ENCODE measurements around the gene SLC5A9.
A peak's percentile ranks its signal among the peaks of the same experiment; 100 is the strongest.
"Not testable (repeated sequence)": the region's sequence is repeated elsewhere in the genome, so short reads cannot be mapped to it uniquely, and the experiment has no call there.

The SLC5A9 gene

DNA sequence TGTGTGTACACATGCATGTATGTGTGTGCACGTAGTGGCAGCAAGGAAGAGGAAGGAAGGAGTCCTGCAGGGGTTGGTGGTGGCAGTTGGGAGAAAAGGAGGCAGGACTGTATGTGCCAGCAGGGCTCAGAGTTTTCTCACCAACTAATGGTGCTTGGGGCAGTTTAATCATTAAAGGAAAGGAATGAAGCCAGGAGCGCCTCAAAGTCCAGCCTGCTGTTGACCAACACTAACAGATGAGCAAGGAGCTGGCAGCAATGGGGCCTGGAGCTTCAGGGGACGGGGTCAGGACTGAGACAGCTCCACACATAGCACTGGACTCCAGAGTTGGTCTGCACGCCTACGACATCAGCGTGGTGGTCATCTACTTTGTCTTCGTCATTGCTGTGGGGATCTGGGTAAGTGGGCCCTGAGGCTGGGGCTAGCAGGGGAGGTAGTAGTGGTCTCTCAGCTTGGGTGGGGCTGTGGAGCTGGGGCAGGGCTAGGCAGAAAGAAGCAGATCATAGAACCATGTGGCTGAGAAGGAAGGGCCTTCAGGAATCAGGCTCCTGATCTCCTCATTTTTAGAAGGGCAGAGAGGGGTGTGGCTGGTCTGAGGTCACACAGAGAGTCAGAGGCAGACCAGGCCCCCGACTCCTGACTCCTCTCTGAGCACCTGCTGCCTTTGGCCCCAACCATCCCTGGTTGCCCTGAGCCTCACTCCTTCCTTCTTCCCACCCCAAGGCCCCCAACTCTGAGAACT lies at the start of gene SLC5A9:
TSS of gene SLC5A9 (plus strand) at position 216 of the 742 bp plus-strand sequence. CDS start at position 237, 21 bp downstream.
- DNase-seq (ENCODE audit: low read depth): no peak

DNA sequence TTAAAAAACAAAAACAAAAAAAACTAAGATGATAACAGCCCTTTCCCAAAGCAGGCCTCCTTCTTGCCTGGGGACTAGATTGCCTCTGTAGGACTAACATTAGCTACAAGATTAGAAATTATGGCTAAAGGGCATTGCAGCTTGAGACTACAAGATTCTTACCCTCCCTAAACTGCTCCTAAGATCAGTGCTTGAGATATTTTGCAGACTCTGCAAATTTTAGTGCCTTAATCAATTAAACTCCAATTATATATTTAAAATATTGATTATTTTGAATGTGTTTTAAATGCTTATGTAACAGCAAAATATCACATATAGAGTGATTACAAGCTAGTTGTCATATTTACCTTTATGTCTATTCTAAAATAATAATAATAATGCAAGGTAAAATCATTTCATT lies 47.4 kb upstream of the SLC5A9 start:
- DNase-seq (ENCODE audit: low read depth): no peak

DNA sequence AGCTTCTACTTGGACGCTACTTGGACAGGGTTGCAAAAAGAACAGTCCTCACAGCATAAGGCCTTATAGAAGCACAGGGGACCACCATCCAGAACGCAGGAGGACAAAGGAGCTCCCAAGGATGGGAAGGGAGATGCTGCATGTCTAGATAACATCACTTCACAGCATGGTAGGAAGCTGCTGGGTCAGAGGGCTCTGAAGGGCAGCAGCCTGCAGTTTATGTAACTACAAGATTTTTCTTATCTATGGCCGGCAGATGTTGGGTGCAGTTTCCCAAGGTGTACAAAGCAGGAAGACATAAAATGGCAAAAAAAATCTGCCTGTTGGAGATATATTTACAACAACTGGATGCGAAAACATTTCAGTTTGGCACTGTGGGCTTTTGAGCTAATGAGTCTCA lies 45.3 kb upstream of the SLC5A9 start:
- no peak for DNase-seq (ENCODE audit: low read depth)

DNA sequence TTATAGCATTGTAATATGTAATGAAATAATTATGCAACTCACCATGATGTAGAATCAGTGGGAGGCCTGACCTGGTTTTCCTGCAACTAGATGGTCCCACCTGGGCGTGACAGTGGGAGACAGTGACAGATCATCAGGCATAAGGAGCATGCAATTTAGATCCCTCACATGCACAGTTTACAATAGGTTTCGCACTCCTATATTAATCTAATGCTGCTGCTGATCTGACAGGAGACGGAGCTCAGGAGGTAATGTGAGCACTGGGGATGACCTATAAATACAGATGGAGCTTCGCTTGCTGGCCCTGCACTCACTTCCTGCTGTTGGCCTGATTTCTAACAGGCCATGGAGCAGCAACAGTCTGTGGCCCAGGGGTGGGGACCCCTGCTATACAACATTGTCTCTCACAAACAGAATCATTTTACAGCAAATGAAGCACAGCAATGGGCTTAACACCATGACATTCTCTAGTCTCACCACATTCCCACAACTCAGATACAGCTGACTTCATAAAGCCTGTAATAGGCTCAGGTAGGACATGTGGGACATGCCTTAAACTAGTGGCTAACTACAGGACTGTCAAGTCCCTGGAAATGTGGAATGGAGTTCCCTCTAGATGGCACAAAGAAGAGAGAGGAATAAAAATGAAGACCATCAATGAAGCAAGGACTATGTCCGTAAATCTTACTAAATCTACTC lies 40.7 kb upstream of the SLC5A9 start:
- no peak for DNase-seq (ENCODE audit: low read depth)

DNA sequence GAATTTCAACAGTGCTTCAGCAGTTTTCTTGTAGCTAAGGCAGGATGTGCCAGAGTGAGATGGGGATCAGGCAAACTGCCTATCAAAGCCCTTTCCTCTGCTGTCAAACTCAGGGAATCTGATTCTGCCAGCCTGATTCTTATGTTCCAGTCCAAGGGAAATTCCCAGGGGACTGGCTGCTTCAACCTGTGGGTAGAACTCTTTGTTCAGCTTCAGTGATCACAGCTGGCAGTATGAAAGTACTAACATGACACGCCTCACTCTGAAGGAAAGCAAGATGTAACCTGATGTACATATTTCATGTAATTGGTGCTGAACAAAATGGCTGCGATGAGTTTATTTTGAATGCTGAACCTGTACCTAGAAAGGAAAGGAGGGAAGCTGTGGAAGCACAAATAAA lies 40.1 kb upstream of the SLC5A9 start:
- no peak for DNase-seq (ENCODE audit: low read depth)

DNA sequence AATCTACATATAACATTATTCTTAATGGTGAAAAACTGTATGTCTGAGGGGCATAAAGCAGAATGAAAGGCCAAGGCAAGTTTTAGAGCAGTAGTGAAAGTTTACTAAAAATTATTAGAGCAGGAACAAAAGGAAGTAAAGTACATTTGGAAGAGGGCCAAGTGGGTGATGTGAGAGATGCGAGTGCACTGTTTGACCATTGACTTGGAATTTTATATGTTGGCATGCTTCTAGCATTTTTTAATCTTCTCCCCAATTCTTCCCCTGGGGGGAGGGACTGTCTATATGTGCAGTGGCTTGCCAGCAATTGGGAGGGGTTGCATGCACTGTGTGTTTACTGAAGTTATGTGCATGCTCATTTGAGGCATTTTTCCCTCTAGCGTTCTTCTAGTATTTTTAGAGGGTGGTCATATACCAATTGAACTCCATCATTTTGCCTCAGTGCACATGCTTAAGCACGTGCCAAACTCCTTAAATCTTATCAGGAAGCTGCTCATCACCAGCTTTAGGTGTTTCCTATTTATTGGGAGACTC lies 36.1 kb upstream of the SLC5A9 start:
- DNase-seq (ENCODE audit: low read depth): no peak

DNA sequence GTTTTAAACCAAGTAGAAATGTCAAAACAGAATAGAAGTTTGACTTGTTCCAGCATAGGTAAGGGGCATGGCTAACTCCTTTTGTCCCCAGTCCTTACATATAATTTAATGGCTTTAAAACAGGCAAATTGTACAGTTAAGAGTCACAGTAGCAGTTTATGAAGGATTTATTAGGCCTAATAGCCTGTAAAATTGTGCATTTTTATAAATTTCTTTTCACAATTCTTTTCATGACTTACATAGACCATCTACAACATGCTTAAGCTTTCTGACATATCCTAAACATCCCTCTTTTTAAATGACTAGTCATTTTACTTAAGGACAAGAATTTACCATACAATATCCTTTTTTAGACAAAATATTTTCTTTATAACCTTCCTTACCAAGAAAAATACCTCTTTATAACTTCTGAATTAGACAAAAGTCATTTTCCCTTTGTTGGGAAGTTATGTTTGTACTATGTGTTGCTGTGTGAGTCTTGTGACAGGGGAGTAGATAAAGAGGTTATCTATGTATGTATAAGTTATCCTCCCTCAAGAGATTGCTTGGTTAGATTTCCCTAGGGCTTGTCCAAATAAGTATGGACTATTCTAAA lies 34.5 kb upstream of the SLC5A9 start:
- no peak for DNase-seq (ENCODE audit: low read depth)

DNA sequence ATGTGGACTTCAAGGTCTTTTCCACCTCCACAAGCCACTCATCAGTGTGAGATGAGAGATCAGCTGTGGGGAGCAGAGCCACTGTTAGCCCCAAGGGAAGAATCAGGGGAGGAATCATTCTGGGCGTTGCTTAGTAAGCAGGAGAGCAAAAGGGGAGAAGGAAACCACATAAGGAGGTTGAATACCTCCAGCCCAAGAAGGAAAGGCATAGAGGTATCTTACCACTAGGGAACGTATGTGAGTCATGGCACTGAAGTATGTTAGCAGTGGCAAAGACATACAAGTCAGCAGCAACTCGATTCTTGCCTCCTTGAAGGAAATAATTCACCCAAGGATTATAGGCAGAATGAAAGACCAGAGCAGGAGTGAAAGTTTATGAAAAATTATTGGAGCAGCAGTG lies 31.6 kb upstream of the SLC5A9 start:
- no peak for DNase-seq (ENCODE audit: low read depth)

DNA sequence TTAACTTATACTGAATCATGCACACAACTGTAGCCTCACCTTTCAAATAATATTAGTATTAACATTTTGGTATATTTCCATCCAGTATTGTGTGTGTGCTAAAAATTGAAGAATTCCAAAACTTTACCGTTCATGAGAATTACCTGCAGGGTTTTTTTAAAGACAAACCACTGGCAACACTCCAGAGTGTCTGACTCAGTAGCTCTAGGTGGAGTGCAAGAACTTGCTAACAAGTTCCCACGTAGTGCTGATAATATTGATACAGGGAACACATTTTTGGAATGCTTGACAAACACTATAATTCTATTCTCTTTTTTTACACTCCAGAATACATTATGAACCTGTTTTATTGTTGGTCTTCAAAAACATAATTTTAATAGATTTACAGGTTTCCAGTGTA lies 27.7 kb upstream of the SLC5A9 start:
- DNase-seq (ENCODE audit: low read depth): no peak

DNA sequence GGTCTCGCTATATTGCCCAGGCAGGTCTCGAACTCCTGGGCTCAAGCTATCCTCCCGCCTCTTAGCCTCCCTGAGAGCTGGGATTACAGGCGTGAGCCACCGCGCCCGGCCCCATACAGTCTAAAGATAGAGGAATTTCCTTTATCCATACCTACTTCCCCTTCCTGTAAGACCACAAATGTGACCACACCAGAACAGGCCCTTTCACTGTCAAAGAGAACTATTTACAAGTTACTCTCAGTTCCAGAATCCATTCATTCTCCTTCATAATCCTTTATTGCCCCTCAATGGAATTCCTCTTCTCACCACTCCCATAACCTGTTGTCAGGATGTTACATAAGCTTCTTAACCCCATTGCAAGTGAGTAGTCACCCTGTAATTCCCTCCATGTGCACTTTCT lies 26.3 kb upstream of the SLC5A9 start:
- DNase-seq (ENCODE audit: low read depth): no peak

DNA sequence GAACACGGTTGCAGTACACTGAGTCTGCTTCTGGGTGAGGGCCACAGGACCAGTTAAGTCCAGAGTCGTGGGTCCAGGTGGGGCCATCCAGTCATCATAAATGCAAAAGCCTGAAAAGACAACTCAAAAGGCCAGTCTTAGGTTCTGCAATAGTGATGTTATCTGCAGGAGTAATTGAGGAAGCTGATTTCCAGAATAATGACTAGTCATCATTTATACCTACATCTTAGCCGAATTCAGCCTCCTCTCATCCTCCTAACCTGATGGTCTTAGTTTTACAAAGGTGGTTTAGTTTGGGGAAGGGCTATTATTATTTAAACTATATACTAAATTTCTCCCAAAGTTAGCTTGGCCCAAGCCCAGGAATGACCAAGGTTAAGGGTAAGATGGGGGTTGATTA lies 23.5 kb upstream of the SLC5A9 start:
- no peak for DNase-seq (ENCODE audit: low read depth)

DNA sequence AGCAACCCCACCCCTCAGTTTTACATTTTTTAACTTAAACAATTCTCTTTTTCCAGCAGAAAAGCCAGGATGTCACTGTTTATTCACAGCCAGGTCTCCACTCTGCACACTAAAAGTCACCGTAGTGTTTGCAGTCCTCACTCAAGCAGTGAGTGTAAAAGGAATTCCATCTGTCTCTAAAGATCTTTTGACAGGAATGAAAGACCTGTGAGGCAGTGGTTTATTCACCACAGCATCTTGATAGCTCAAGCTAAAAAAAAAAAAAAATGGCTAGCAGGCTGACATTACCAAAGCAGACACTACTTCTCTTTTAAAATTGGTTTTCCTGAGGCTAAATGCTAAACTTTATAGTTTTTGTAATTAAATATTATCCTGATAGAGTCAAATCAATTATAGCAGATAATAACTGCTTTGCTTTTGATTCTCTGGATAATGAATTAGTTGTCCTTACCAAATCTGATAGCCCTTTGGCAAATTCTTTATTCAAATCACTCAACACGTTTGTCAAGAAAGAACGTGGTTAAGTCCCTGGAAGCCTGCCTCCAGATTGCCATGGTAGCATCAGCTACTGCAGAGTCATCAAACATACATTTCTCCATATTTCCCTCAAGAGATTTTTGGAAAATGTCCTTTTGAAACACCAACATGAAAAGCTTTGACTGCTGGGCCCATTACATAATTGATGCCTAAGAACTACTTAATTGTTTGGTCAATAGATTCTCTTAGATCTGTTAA lies 22.2 kb upstream of the SLC5A9 start:
- no peak for DNase-seq (ENCODE audit: low read depth)

DNA sequence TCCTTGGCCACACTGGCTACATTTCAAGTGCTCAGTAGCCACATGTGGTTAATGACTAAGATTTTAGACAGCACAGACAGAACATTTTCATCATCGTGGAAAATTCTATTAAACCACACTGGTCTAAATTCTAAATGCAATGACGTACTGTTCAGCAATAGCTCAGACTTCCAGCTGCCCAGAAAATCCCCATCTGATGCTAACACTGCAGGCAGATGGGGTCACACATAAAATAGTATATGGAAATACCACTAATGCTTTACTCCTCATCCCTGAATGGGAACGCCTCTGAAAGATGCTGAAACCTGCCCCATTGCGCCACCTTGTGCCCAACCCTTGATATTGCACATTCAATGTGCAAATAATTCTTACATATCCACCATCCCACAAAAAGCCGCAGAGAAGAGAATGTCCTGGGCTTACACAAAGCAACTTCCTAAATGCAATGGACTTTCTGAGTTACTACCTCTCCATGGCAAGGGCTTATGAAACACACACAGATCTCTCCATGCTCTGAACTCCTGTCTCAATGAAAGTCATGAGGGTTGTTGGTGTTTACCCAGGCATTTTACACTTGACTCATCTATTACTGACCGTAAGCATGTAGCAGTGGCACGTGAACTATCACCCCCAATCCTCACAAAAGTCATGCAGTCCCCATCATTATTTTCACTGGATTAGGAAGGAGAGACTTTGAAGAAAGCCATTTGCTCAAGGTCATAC lies 20.3 kb upstream of the SLC5A9 start:
- peak; percentile 40 for DNase-seq (ENCODE audit: low read depth)

DNA sequence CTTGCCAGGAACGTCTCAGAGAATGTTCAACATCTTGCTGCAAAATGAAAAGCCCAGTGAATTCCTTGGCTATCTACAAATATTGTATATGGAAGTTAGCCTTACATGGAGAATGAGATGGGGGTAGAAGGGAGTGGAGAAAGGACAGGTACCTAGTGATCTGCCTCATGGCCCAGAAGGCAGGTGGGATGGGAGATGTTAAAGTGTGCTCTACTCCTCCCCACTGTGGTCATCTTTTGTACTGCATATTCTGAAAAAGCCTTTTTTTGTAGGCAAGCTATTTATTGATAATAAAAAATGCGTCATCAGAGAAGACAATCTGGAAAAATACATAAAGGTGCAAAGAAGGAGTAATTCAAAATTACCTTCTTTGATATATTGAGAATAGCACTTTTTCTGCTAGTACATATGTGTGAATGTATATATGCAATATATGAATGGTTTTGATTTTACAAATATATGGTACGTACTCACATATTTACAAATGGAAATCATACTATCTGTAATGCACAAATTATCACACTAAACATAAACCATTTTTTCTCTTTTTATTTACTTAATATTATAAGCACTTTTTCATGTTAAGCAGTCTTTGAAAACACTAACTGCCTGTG lies 19.1 kb upstream of the SLC5A9 start:
- no peak for DNase-seq (ENCODE audit: low read depth)

DNA sequence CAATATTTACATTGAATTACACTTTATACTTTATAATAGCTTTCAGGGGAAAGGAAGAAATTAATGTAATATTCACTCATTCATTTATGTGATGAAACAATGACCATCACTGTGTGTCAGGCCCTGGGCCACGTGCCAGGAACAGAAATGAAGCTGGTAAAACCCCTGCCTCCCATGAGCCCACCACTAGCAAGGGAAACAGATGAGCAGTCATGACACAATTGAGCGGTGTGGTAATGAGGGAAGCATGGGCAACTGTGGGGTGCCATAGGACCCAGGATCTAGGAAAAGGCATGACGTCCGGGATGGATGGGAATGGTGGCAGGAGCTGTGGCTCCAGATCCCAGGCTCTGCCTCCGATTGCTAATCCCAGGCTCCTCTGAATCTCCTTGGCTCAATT lies 17.0 kb upstream of the SLC5A9 start:
- DNase-seq (ENCODE audit: low read depth): no peak

DNA sequence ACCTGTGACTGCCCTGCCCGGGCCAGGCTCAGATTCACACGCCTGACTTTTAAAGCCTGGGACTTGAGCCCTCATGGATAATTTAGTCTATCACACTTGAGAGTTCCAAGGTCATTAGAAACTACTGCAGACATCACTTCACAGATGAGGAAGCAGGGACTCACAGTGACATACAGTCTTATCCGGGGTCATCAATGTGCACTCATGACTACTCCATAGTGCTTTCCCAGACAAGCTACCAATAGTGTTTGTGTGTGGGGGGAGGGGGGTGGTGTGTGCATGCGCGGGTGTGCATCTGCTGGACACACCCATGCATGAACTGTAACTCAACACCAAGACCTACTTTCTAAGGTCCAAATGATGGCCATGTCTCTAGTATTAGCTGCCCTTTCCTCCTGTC lies 16.1 kb upstream of the SLC5A9 start:
- DNase-seq (ENCODE audit: low read depth): no peak

DNA sequence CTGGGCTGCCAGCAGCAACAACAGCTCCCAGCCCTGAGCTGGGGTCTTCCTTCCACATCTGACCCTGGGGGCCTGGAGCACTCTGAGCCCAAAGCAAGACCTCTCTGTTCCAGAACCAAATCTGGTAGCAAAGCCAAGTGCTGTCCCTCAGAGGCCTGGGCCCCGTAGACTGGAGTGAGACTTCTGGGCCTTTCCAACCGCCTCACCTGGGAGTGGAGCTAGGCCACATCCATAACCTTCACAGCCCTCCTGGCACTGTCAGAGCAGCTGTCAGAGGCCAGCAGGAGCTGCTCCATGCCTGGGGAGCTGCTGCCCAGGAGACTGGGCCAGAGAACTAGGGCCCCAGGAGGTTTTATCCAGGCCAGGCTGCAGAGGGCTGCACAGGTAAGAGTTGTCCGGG lies 15.4 kb upstream of the SLC5A9 start:
- DNase-seq (ENCODE audit: low read depth): no peak

DNA sequence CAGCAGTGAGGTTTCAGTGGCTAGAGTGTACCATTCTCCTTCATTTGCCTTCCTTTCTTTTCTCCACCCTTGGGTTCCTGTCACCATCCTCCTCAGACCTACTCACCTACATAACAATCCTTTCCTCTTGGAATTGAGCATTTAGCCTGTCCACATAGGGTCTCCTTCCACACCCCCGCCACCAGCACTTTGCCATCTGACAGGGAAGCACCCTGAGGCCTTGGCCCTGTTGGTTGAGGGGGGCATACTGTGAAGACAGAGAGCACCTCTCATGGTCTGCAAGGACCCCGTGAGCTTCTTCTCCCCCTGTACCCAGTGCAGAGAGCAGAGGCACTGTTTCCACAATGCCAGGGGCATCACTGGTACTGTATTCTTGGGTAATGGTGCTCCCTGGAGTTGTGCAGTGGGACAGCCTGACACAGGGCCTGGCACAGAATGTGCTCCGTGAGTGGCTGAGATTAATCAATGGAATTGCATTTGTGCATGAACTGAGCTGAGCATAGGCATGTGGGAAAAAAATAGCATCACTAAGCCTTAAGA lies 14.9 kb upstream of the SLC5A9 start:
- no peak for DNase-seq (ENCODE audit: low read depth)

DNA sequence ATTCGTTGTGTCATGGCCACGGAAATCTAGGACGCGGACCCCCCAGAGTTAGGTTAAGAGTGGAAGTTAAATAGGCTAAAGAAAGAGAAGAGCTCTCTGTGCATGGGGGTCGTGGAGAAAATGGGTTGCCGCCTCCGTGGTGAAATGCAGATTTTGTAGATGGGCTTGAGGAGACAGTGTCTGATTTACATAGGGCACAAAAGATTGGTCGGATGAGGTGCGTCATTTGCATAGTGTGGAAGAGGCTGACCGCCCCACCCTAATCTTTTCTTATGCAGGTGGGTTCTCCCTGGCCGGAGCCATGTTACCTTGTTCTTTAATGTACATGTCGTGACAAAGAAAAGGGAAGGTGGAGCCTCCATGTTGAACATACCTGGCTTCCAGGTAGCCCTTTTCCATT lies 14.3 kb upstream of the SLC5A9 start:
- no peak for DNase-seq (ENCODE audit: low read depth)

DNA sequence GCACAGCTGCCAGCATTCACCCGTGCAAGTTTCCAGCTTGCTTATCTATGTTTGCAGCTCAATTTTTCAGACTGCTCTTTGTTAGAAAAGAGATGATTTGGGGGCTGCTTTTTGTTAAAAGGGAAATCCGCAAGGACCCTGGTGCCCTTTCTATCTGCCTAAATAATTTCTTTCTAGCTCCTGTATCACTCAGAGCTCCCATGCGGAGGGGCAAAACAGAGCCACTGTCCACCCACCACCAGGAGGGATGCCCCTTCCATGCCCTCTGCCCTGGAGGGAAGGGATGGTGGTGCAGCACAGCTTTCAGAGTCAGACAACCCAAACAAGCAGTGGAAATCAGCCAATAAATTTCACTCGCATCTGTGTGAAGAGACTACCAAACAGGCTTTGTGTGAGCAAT lies 13.9 kb upstream of the SLC5A9 start:
- no peak for DNase-seq (ENCODE audit: low read depth)

DNA sequence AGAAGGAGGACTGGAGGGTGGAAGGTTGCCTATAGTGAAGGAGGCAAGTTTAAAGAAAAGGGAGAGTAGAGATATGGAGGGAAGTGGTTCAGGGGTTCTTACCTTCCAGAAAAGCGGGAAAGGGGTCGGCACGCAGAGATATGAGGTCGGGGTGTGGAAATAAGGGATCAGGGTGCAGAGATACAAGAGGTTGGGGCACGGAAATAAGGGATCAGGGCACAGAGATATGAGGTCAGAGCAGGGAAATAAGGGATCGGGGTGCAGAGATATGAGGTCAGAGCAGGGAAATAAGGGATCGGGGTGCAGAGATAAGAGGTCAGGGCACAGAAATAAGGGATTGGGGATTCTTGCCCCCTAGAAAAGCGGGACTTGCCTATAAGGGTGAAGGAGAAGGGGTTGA lies 9.1 kb upstream of the SLC5A9 start:
- DNase-seq (ENCODE audit: low read depth): not testable (repeated sequence)

Measured in stimulated activated CD8-positive, alpha-beta memory T cell treated with anti-CD3 and anti-CD28 coated beads, Interleukin-15, amount 100 ng/mL, for 1 hour (primary cell).